GM12878 (cell line): ENCODE results near the gene RMND1. TPM values are rescaled to one million over a fixed set of nuclear protein-coding genes. Genes with fewer than 3 reads are reported as not detected.
"Not testable (repeated sequence)": the region's sequence is repeated elsewhere in the genome, so short reads cannot be mapped to it uniquely, and the experiment has no call there.

Experiments used
- ATAC-seq: fragments of 200-7000 bp; cut with Tn5 transposase; 3 replicates; pipeline ENCODE4 v1.9.1; 2020; ENCODE audit warnings: mild to moderate bottlenecking, moderate library complexity
- BruUV-seq: library from RNA; stranded (reverse); fragments of 400-500 nt; replicated peaks from 2 replicates; lab custom pipeline; 2021; lab: Mats Ljungman, UMichigan
- CTCF ChIA-PET: fragments of 300-600 bp; sonication (Branson Sonifier 250); formaldehyde crosslinking; extraction: SDS; loops from one replicate; lab custom pipeline; 2021; ENCODE audit warnings: inconsistent platforms; lab: Yijun Ruan, JAX
- POLR2A ChIA-PET: fragments of 350-600 bp; formaldehyde crosslinking; extraction: SDS; loops from one replicate; lab custom pipeline; 2021; ENCODE audit warnings: inconsistent platforms; lab: Charles Lee
- RAD21 ChIA-PET: fragments of 300-600 bp; sonication (Branson Sonifier 250); formaldehyde crosslinking; loops from one replicate; lab custom pipeline; 2023; ENCODE audit warnings: antibody characterized with exemption; ENCODE audit not compliant: unreplicated experiment; lab: Charles Lee
- SMC1A ChIA-PET: fragments of 300-600 bp; sonication (Branson Sonifier 250); formaldehyde crosslinking; loops from one replicate; lab custom pipeline; 2023; ENCODE audit not compliant: unreplicated experiment, uncharacterized antibody; lab: Charles Lee
- DNase-seq: peaks from one replicate; pipeline ENCODE4 v3.0.0-alpha.2; 2011; ENCODE audit warnings: low read depth, low spot score
- FAIRE-seq: peaks from 3 replicates; lab custom pipeline; 2011; peaks lifted over from hg19 to GRCh38; lab: Jason Lieb, UNC
- H2AFZ ChIP-seq: 2 replicates; pipeline ENCODE4 v1.6.0; 2011; ENCODE audit warnings: low read depth, low read length, control low read depth; ENCODE audit not compliant: control insufficient read depth
- H3K27ac ChIP-seq: 2 replicates; pipeline ENCODE4 v1.5.1; 2011; ENCODE audit warnings: control low read depth; ENCODE audit not compliant: control insufficient read depth, insufficient read depth
- H3K27me3 ChIP-seq, 2 experiments: replicated peaks in 1 of 2; 2 replicates each; pipeline versions ENCODE4 v1.6.0 to v1.6.1; 2011; ENCODE audit warnings: low read length in 1 of 2; ENCODE audit not compliant: control insufficient read depth in 2 of 2, insufficient read depth in 2 of 2
- H3K36me3 ChIP-seq, 2 experiments: 2 replicates each; pipeline ENCODE4 v1.5.1; 2011; ENCODE audit warnings: low read length in 1 of 2; ENCODE audit not compliant: control insufficient read depth in 2 of 2, insufficient read depth in 2 of 2
- H3K4me1 ChIP-seq: 2 replicates; pipeline ENCODE4 v1.6.1; 2011; ENCODE audit warnings: mild to moderate bottlenecking, low read length, moderate library complexity, mixed read lengths; ENCODE audit not compliant: control insufficient read depth, insufficient read depth
- H3K4me2 ChIP-seq: 2 replicates; pipeline ENCODE4 v1.6.0; 2011; ENCODE audit warnings: control low read depth; ENCODE audit not compliant: control insufficient read depth, insufficient read depth
- H3K4me3 ChIP-seq: fragments of 200-600 bp; sonication (generic); 2 replicates; pipeline ENCODE4 v1.5.1; 2016
- H3K79me2 ChIP-seq: 2 replicates; pipeline ENCODE4 v1.6.0; 2011; ENCODE audit warnings: low read length; ENCODE audit not compliant: control insufficient read depth, insufficient read depth
- H3K9ac ChIP-seq: 2 replicates; pipeline ENCODE4 v1.8.0; 2011; ENCODE audit warnings: low read length, control low read depth, mixed read lengths; ENCODE audit not compliant: control insufficient read depth, insufficient read depth
- H3K9me3 ChIP-seq: replicated peaks from 3 replicates; pipeline ENCODE4 v1.5.1; 2011; ENCODE audit warnings: mild to moderate bottlenecking, low read length; ENCODE audit not compliant: control insufficient read depth, insufficient read depth
- H4K20me1 ChIP-seq: 2 replicates; pipeline ENCODE4 v1.6.0; 2011; ENCODE audit not compliant: control insufficient read depth, insufficient read depth
- ASH2L ChIP-seq: fragments of 300-600, 200-600 bp; sonication (generic); IDR thresholded peaks from 2 replicates; pipeline ENCODE4 v1.6.1; 2017; ENCODE audit warnings: low read depth, mild to moderate bottlenecking, borderline replicate concordance
- ATF7 ChIP-seq: fragments of 450-650 bp; IDR thresholded peaks from 2 replicates; pipeline ENCODE4 v1.6.1; 2016; ENCODE audit warnings: low read depth, mild to moderate bottlenecking
- BCL3 ChIP-seq: IDR thresholded peaks from 2 replicates; pipeline ENCODE4 v1.6.1; 2011; ENCODE audit warnings: borderline replicate concordance, low read depth, mild to moderate bottlenecking, moderate library complexity, low read length; ENCODE audit not compliant: insufficient read depth, poor library complexity, severe bottlenecking
- E2F4 ChIP-seq: IDR thresholded peaks from 2 replicates; pipeline ENCODE4 v1.6.1; 2012; ENCODE audit warnings: low read depth, low read length, improper control_type of control experiment
- MAX ChIP-seq: IDR thresholded peaks from 2 replicates; pipeline ENCODE4 v1.6.1; 2012; ENCODE audit warnings: low read depth, low read length, improper control_type of control experiment
- MEF2A ChIP-seq: IDR thresholded peaks from 2 replicates; pipeline ENCODE4 v1.6.1; 2011; ENCODE audit warnings: low read depth, mild to moderate bottlenecking, low read length, moderate library complexity; ENCODE audit not compliant: insufficient read depth
- WGBS: methylation state at CpG from one replicate; pipeline ENCODE4 v1.1.6; 2016; ENCODE audit warnings: low lambda C conversion rate; ENCODE audit not compliant: insufficient replicate concordance, insufficient coverage; ENCODE audit errors: missing lambda C conversion rate; 5-methylcytosine and 5-hydroxymethylcytosine counted together
- in situ Hi-C: fragments of 300-500 bp; cut with MboI; formaldehyde crosslinking; loops from 9 replicates; pipeline ENCODE4 v1.14.3; 2018; ENCODE audit warnings: mixed read lengths
- intact Hi-C: fragments of 100-400 bp; cut with micrococcal nuclease; formaldehyde crosslinking; loops from one replicate; pipeline ENCODE4 v1.14.2; 2022; ENCODE audit not compliant: unreplicated experiment
- polyA plus RNA-seq, 11 experiments: library from polyadenylated mRNA; depleted of rRNA in 4 of 11; unstranded in 6 of 11; stranded (reverse) in 5 of 11; fragments of >200 nt; fragmentation: Nextera tagmentation in 4 of 11; fragmentation: Illumina TruSeq in 1 of 11; extraction: Ambion mirVana in 4 of 11; extraction: Trizol in 1 of 11; gene quantifications; 1 replicate in 1 of 11; 2 replicates in 10 of 11; pipeline versions ENCODE4 v1.2.1 to v1.2.3, GENCODE V29; 2011 to 2016; ENCODE audit warnings: inconsistent platforms in 2 of 11, missing spikeins in 2 of 11, low read depth in 1 of 11
- total RNA-seq, 4 experiments: library from RNA; depleted of rRNA in 3 of 4; stranded (reverse); fragments of >200 nt in 3 of 4; fragmentation: Illumina TruSeq in 1 of 4; extraction: Trizol in 1 of 4; gene quantifications; 2 replicates each; pipeline versions ENCODE4 v1.2.1 to v1.2.3, GENCODE V29; 2013 to 2021
- TF ChIP-seq, protein P1 (sequence below): IDR thresholded peaks from 2 replicates; pipeline ENCODE4 v1.6.1; 2011; ENCODE audit warnings: low read depth, mild to moderate bottlenecking, low read length, moderate library complexity, borderline replicate concordance; ENCODE audit errors: extremely low read depth

RMND1 gene
- total and polyA plus RNA-seq, 10 of the 15 experiments (the other 5 are each of a cell fraction or from before 2014, with no cell fraction given), result 15.9 to 34.5 (median 21.4) TPM

DNA sequence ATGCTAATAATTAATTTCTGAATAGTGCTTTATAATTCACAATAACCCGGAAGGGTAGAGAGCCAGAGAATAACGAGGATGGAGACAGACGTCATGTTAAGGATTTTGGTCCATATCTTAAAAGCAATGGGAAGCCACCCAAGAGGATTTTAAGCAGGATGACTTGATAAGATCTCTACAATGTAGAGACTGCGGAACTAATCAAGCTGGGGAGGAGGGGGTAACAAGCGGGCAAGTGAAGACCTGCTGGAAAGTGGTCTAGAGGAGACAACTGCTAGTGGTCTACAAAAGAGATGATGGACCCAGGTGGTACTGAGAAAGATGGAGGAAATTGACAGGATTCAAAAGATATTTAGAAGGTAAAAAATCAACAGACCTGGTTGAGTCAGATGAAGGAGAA, 67.8 kb downstream of the RMND1 start (continued):
- TF ChIP-seq ASH2L (no peak), MEF2A (no peak)
- TF ChIP-seq, protein P1, sequence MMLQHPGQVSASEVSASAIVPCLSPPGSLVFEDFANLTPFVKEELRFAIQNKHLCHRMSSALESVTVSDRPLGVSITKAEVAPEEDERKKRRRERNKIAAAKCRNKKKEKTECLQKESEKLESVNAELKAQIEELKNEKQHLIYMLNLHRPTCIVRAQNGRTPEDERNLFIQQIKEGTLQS, result no peak
- TF ChIP-seq, all 136 proteins: peak for 0

DNA sequence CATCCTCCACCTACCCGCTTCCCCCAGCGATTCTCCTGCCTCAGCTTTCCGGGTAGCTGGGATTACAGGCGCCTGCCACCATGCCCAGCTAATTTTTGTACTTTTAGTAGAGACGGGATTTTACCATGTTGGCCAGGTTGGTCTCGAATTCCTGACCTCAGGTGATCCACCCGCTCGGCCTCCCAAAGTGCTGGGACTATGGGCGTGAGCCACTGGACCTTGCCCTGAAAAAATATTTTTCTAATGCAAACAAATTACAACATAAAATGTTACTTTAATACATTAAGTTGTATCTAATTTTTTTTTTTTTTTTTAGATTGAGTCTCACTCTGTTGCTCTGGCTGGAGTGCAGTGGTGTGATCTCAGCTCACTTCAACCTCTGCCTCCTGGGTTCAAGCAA, 69.3 kb downstream of the RMND1 start:
- H3K4me2 ChIP-seq, H3K4me3 ChIP-seq, RAD21 ChIA-PET, ATAC-seq, BruUV-seq, H2AFZ ChIP-seq, FAIRE-seq, DNase-seq, H3K36me3 ChIP-seq, H3K27ac ChIP-seq, H3K9ac ChIP-seq, intact Hi-C loops, in situ Hi-C loops, H4K20me1 ChIP-seq, H3K9me3 ChIP-seq, H3K27me3 ChIP-seq: not testable (repeated sequence)
- 97% methylated on average over 7 of the region's 9 CpGs for WGBS
- Histone ChIP-seq H3K79me2 (peaks cover 81% of the 10 kb centered on the region), H3K4me1 (peaks cover 24% of the 10 kb centered on the region)
- POLR2A ChIA-PET, result interaction anchor here (0.5 kb wide), 1 partner anchor 9 kb away, joined by 6 read pairs; no protein-coding TSS in a partner anchor
- SMC1A ChIA-PET, result interaction anchor here (1.7 kb wide), 1 partner anchor 56 kb away, joined by 4 read pairs; no protein-coding TSS in a partner anchor
- CTCF ChIA-PET, result interaction anchor here (1.7 kb wide), 1 partner anchor 71 kb away, joined by 5 read pairs; no protein-coding TSS in a partner anchor

- Histone ChIP-seq H3K4me2 (no peak overlapping the region), H3K9me3 (no peaks in the 10 kb centered on the region), H3K27ac (no peak overlapping the region), H3K36me3 (no peaks in the 10 kb centered on the region; a peak in 1 of 4 replicates), H3K27me3 (no peaks in the 10 kb centered on the region), H3K9ac (no peak overlapping the region), H3K79me2 (peaks cover 80% of the 10 kb centered on the region), H2AFZ (no peak overlapping the region), H3K4me3 (no peak overlapping the region), H4K20me1 (no peaks in the 10 kb centered on the region), H3K4me1 (peaks cover 24% of the 10 kb centered on the region)
- in situ Hi-C loops, result no loop called here
- ChIA-PET RAD21 (no interaction called here), CTCF (interaction anchor here (1.3 kb wide), 1 partner anchor 8 kb away, joined by 3 read pairs; no protein-coding TSS in a partner anchor), SMC1A (no interaction called here), POLR2A (no interaction called here)
- TF ChIP-seq BCL3, result peak; percentile 57
- TF ChIP-seq ATF7, result no peak
- no peak for TF ChIP-seq MAX
- no peak for TF ChIP-seq E2F4
- 86% methylated on average over 4 of the region's 4 CpGs for WGBS
- ATAC-seq (no peak), DNase-seq (no peak), FAIRE-seq (no peak)
- intact Hi-C loops, result no loop called here
- BruUV-seq, result no TSS peak
Measured at GRCh38 chr6:151381722-151382121, 70.2 kb downstream of the RMND1 start.
